Endothelial cell of umbilical vein (primary cell): ENCODE measurements around the gene CHST15. TPM values are rescaled to one million over a fixed set of nuclear protein-coding genes. Genes with fewer than 3 reads are reported as not detected.

Source experiments
- BruUV-seq: library from RNA; stranded (reverse); fragments of 400-500 nt; replicated peaks from 2 replicates; lab custom pipeline; 2021; lab: Mats Ljungman, UMichigan
- CTCF ChIA-PET: fragments of 300-600, 350-600 bp; sonication (Branson Sonifier 250); formaldehyde crosslinking; loops from one replicate; lab custom pipeline; 2021; ENCODE audit warnings: antibody characterized with exemption, inconsistent platforms; lab: Charles Lee
- POLR2A ChIA-PET: fragments of 300-600, 350-600 bp; sonication (Branson Sonifier 250); formaldehyde crosslinking; loops from one replicate; lab custom pipeline; 2021; ENCODE audit warnings: antibody characterized with exemption, inconsistent platforms; lab: Charles Lee
- DNase-seq: peaks from one replicate; pipeline ENCODE4 v3.0.0-alpha.2; 2011; ENCODE audit warnings: low read depth, low spot score
- FAIRE-seq: peaks from 2 replicates; lab custom pipeline; 2011; peaks lifted over from hg19 to GRCh38; lab: Jason Lieb, UNC
- H2AFZ ChIP-seq: 2 replicates; pipeline ENCODE4 v1.6.0; 2012; ENCODE audit warnings: low read depth, low read length, control low read depth, inconsistent platforms
- H3K27ac ChIP-seq: 2 replicates; pipeline ENCODE4 v1.5.1; 2011; ENCODE audit warnings: low read depth, mild to moderate bottlenecking, control low read depth, low read length, moderate library complexity; ENCODE audit not compliant: insufficient read depth
- H3K27me3 ChIP-seq, 2 experiments: 2 replicates each; pipeline versions ENCODE4 v1.6.0 to v1.6.1; 2011; ENCODE audit warnings: low read length in 2 of 2, mixed read lengths in 1 of 2; ENCODE audit not compliant: control insufficient read depth in 2 of 2, insufficient read depth in 2 of 2
- H3K36me3 ChIP-seq, 2 experiments: 2 replicates in 1 of 2; 3 replicates in 1 of 2; pipeline ENCODE4 v1.5.1; 2011; ENCODE audit warnings: low read length in 2 of 2, mild to moderate bottlenecking in 1 of 2, moderate library complexity in 1 of 2; ENCODE audit not compliant: control insufficient read depth in 2 of 2, insufficient read depth in 2 of 2; ENCODE audit errors: extremely low read depth in 1 of 2
- H3K4me1 ChIP-seq: 3 replicates; pipeline ENCODE4 v1.5.1; 2011; ENCODE audit warnings: mild to moderate bottlenecking, low read length; ENCODE audit not compliant: control insufficient read depth, insufficient read depth; ENCODE audit errors: extremely low read depth
- H3K4me2 ChIP-seq: 2 replicates; pipeline ENCODE4 v1.6.1; 2011; ENCODE audit warnings: low read length, control low read depth, mixed read lengths; ENCODE audit not compliant: insufficient read depth
- H3K4me3 ChIP-seq, 3 experiments: fragments of 200-600 bp in 1 of 3; sonication (generic), shearing (Covaris generic) in 1 of 3; replicated peaks in 1 of 3; 2 replicates each; pipeline ENCODE4 v1.5.1; 2011 to 2016; ENCODE audit warnings: control low read depth in 3 of 3, low read length in 3 of 3, mild to moderate bottlenecking in 2 of 3, inconsistent platforms in 1 of 3, low read depth in 1 of 3, moderate library complexity in 1 of 3; ENCODE audit not compliant: insufficient read depth in 1 of 3
- H3K79me2 ChIP-seq: 2 replicates; pipeline ENCODE4 v1.6.0; 2012; ENCODE audit warnings: low read length, inconsistent platforms; ENCODE audit not compliant: control insufficient read depth, insufficient read depth
- H3K9ac ChIP-seq: replicated peaks from 2 replicates; pipeline ENCODE3; 2011; ENCODE audit warnings: low read length, control low read depth; ENCODE audit not compliant: insufficient read depth; ENCODE audit errors: extremely low read depth
- H3K9me1 ChIP-seq: replicated peaks from 3 replicates; pipeline ENCODE4 v1.6.0; 2011; ENCODE audit warnings: mild to moderate bottlenecking, low read length; ENCODE audit not compliant: control insufficient read depth, insufficient read depth; ENCODE audit errors: extremely low read depth
- H3K9me3 ChIP-seq: replicated peaks from 2 replicates; pipeline ENCODE4 v1.5.1; 2012; ENCODE audit warnings: low read length, inconsistent platforms; ENCODE audit not compliant: control insufficient read depth, insufficient read depth
- H4K20me1 ChIP-seq: replicated peaks from 2 replicates; pipeline ENCODE3; 2011; ENCODE audit warnings: mild to moderate bottlenecking, low read length; ENCODE audit not compliant: control insufficient read depth, insufficient read depth; ENCODE audit errors: extremely low read depth
- EZH2 ChIP-seq: IDR thresholded peaks from 2 replicates; pipeline ENCODE4 v1.6.1; 2012; ENCODE audit warnings: borderline replicate concordance, low read depth, mild to moderate bottlenecking, moderate library complexity, low read length, inconsistent platforms; ENCODE audit not compliant: severe bottlenecking
- FOS ChIP-seq: IDR thresholded peaks from 2 replicates; pipeline ENCODE4 v1.6.1; 2011; ENCODE audit warnings: mild to moderate bottlenecking, low read length, moderate library complexity, borderline replicate concordance; ENCODE audit not compliant: insufficient read depth
- JUN ChIP-seq: IDR thresholded peaks from 2 replicates; pipeline ENCODE4 v1.6.1; 2011; ENCODE audit warnings: borderline replicate concordance, low read depth; ENCODE audit not compliant: insufficient read length, insufficient read depth
- MYC ChIP-seq: IDR thresholded peaks from one replicate; pipeline ENCODE4 v1.6.1; 2011; ENCODE audit warnings: mild to moderate bottlenecking, low read depth, low read length
- POLR2A ChIP-seq: IDR thresholded peaks from 2 replicates; pipeline ENCODE4 v1.6.1; 2012; ENCODE audit warnings: low read depth, mild to moderate bottlenecking, control low read depth, low read length
- dilution Hi-C: fragments of 300-500 bp; cut with MboI; formaldehyde crosslinking; loops from one replicate; pipeline ENCODE4 v1.15.0; 2019; ENCODE audit warnings: low sequenced_read_pairs; ENCODE audit not compliant: extremely low pct_ligation_motif_present
- intact Hi-C: fragments of 100-400 bp; cut with micrococcal nuclease; formaldehyde crosslinking; loops from one replicate; pipeline ENCODE4 v1.10.0; 2022
- polyA plus RNA-seq, 4 experiments: library from polyadenylated mRNA; depleted of rRNA in 3 of 4; stranded (reverse) in 3 of 4; unstranded in 1 of 4; fragments of >200 nt; gene quantifications; 2 replicates each; pipeline versions ENCODE4 v1.2.1 to v1.2.3, GENCODE V29; 2011 to 2012; ENCODE audit warnings: missing spikeins in 1 of 4
- total RNA-seq: library from RNA; stranded (reverse); gene quantifications from 2 replicates; pipeline ENCODE4 v1.2.3, GENCODE V29; 2021
- TF ChIP-seq, protein P1 (sequence below), 2 donors: IDR thresholded peaks; 1 replicate in 1 of 2; 2 replicates in 1 of 2; pipeline ENCODE4 v1.5.1; 2011; ENCODE audit warnings: low read length in 2 of 2, mild to moderate bottlenecking in 2 of 2, moderate library complexity in 2 of 2, control low read depth in 1 of 2, inconsistent platforms in 1 of 2, low read depth in 1 of 2; ENCODE audit not compliant: insufficient read depth in 1 of 2; ENCODE audit errors: extremely low read depth in 1 of 2
- TF ChIP-seq, protein P2 (sequence below): IDR thresholded peaks from 2 replicates; pipeline ENCODE4 v1.6.1; 2011; ENCODE audit not compliant: insufficient read depth, insufficient read length

CHST15 gene
- total and polyA plus RNA-seq, 2 donors (not counting 3 experiments of a cell fraction or from before 2014, with no cell fraction given) = 23.1 to 29.2 TPM

DNA sequence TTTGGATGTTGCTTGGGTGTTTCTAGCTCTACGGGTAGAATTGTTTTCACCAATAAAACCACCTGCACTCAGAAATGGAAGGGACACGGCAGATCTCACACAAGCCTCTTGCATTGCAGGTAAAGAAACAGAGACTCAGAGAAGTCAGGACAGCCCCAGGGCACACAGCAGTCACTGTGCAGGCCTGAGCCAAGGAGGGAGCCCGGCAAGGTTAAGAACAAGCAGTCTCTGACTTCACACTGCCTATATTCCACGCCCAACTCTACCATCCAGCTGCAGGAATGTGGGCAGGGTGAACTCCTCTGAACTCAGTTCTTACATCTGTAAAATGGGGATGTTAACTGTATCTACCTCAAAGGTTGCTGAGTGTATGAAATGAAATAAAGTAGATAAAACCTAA lies 15.4 kb downstream of the CHST15 start:
- Histone ChIP-seq H3K9ac (no peak overlapping the region), H3K4me1 (no peaks in the 10 kb centered on the region), H3K4me2 (no peak overlapping the region), H3K9me3 (no peaks in the 10 kb centered on the region), H3K27ac (no peak overlapping the region), H3K4me3 (no peak overlapping the region), H3K9me1 (no peaks in the 10 kb centered on the region), H3K27me3 (no peaks in the 10 kb centered on the region), H3K36me3 (no peaks in the 10 kb centered on the region), H4K20me1 (no peaks in the 10 kb centered on the region), H3K79me2 (no peaks in the 10 kb centered on the region), H2AFZ (no peak overlapping the region)
- TF ChIP-seq EZH2 (no peak), POLR2A (no peak)
- TF ChIP-seq, protein P1, sequence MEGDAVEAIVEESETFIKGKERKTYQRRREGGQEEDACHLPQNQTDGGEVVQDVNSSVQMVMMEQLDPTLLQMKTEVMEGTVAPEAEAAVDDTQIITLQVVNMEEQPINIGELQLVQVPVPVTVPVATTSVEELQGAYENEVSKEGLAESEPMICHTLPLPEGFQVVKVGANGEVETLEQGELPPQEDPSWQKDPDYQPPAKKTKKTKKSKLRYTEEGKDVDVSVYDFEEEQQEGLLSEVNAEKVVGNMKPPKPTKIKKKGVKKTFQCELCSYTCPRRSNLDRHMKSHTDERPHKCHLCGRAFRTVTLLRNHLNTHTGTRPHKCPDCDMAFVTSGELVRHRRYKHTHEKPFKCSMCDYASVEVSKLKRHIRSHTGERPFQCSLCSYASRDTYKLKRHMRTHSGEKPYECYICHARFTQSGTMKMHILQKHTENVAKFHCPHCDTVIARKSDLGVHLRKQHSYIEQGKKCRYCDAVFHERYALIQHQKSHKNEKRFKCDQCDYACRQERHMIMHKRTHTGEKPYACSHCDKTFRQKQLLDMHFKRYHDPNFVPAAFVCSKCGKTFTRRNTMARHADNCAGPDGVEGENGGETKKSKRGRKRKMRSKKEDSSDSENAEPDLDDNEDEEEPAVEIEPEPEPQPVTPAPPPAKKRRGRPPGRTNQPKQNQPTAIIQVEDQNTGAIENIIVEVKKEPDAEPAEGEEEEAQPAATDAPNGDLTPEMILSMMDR (IDR thresholded peaks at IDR 0.05; ENCODE audit: extremely low read depth in 1 of 2, insufficient read depth in 1 of 2, low read depth in 1 of 2, low read length in 2 of 2) = no peak
- POLR2A ChIA-PET = no interaction called here
- FAIRE-seq = no peak
- CTCF ChIA-PET = interaction anchor here (1.2 to 1.4 kb wide), 2 partner anchors 9 to 311 kb away, joined by 3 read pairs; no protein-coding TSS in a partner anchor
- dilution Hi-C loops (no loop called here), intact Hi-C loops (no loop called here)
- BruUV-seq = no TSS peak
- no peak for DNase-seq

DNA sequence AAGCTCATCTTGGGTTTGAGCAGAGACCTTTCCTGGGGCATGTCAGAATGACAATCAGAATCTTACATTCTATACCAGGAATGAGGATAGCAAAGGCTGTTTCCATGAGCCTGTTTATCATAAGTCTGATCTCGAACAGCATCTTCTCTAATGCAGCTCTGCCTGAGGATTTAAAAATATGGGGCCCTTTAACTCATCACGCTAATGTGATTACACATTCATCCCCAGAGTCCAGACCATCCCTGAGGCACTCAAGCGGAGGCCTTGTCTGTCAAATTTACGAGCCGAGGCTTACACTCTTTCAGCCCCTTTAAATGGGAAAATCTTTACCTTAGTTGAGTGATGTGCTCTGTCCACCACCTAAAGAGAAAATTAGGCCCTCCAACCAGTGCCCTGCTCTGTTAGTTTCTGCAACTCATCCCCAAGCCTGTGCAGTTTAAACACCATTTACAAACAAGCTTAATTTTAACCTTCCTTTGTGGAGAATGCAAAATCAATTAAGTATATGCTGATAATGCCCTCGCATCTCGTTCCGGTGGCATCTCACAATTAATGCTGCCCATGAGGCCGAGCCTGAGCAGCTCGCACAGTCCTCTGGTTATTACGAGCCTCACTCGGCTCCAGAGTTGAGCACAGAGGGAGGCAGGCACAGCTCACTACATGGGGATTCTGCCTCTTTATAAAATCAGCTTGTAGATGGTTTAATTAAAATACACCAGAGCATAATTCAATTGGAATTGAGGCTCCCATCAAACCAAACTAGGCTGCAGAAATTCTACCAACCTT lies 16.0 kb downstream of the CHST15 start:
- FAIRE-seq (no peak), DNase-seq (no peak)
- no peak overlapping the region for H3K4me3 ChIP-seq
- H3K4me2 ChIP-seq = no peak overlapping the region
- no peak overlapping the region for H3K27ac ChIP-seq
- H3K27me3 ChIP-seq = no peaks in the 10 kb centered on the region
- TF ChIP-seq FOS = no peak
- TF ChIP-seq, protein P2, sequence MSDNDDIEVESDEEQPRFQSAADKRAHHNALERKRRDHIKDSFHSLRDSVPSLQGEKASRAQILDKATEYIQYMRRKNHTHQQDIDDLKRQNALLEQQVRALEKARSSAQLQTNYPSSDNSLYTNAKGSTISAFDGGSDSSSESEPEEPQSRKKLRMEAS = no peak
- TF ChIP-seq EZH2 = no peak
- no peak for TF ChIP-seq MYC
- TF ChIP-seq JUN = no peak
- H3K79me2 ChIP-seq = no peaks in the 10 kb centered on the region
- no peaks in the 10 kb centered on the region for H3K36me3 ChIP-seq
- dilution Hi-C loops (no loop called here), intact Hi-C loops (no loop called here)
- no peaks in the 10 kb centered on the region for H3K9me1 ChIP-seq
- no peaks in the 10 kb centered on the region for H4K20me1 ChIP-seq
- no TSS peak for BruUV-seq
- POLR2A ChIA-PET = no interaction called here
- H3K4me1 ChIP-seq = no peaks in the 10 kb centered on the region
- CTCF ChIA-PET = interaction anchor here (0.7 to 1.4 kb wide), 4 partner anchors 10 to 928 kb away, joined by 3 to 4 read pairs (median 3); no protein-coding TSS in a partner anchor
- no peak overlapping the region for H3K9ac ChIP-seq
- no peak overlapping the region for H2AFZ ChIP-seq
- no peaks in the 10 kb centered on the region for H3K9me3 ChIP-seq
